Loucy (cell line): ENCODE results near the gene SAMD15.
"Not testable (repeated sequence)": the region's sequence is repeated elsewhere in the genome, so short reads cannot be mapped to it uniquely, and the experiment has no call there.

ENCODE experiments used
- CTCF ChIP-seq: fragments of 200-600 bp; sonication (generic); conservative IDR thresholded peaks from 2 replicates; pipeline ENCODE4 v1.5.1; 2014; ENCODE audit warnings: mild to moderate bottlenecking, antibody characterized with exemption, low read length
- EZH2phosphoT487 ChIP-seq: fragments of 200-600 bp; IDR thresholded peaks from 2 replicates; pipeline ENCODE4 v1.6.1; 2018; ENCODE audit warnings: antibody characterized with exemption, mild to moderate bottlenecking, moderate library complexity, borderline replicate concordance

- TF ChIP-seq CTCF, EZH2phosphoT487: not testable (repeated sequence)
Measured at GRCh38 chr14:77415403-77416030, 38.3 kb downstream of the SAMD15 start.
